KOPT-K1 (cell line): ENCODE results near the gene PPM1H.
"Not testable (repeated sequence)": the region's sequence is repeated elsewhere in the genome, so short reads cannot be mapped to it uniquely, and the experiment has no call there.

Experiments
- H3K27ac ChIP-seq: fragments of 200-600 bp; sonication (generic); 2 replicates; pipeline ENCODE4 v1.5.1; 2016; ENCODE audit warnings: antibody characterized with exemption, mild to moderate bottlenecking, low read depth, low read length; ENCODE audit not compliant: poor library complexity, severe bottlenecking
- H3K36me3 ChIP-seq: fragments of 200-600 bp; sonication (generic); 2 replicates; pipeline ENCODE4 v1.5.1; 2017; ENCODE audit warnings: antibody characterized with exemption, mild to moderate bottlenecking, low read length, moderate library complexity; ENCODE audit not compliant: insufficient read depth
- H3K9me3 ChIP-seq: fragments of 200-600 bp; sonication (generic); 2 replicates; pipeline ENCODE4 v1.5.1; 2017; ENCODE audit warnings: antibody characterized with exemption, low read length, mild to moderate bottlenecking; ENCODE audit not compliant: insufficient read depth, poor library complexity, severe bottlenecking

Gene PPM1H

DNA sequence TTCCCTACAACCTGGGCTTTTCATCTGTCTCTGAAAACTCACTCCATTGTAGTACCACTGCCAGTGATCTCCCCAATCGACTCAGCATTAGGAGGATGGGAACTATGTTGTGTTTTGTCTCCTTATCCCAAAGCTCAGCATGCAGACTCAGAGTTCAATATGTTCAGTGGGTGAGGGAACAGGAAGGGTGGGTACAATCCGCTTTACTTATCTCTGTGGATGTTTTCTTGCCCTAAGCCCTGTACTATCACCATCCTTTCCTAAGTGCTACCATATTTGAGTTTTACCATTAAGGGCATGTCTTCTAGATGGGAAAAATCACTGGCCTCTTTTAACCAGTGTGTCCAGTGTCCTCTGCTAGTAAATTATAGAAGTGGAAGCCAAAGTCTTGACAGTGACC, 107.1 kb downstream of the PPM1H start:
- no peak overlapping the region for H3K27ac ChIP-seq
- no peaks in the 10 kb centered on the region for H3K36me3 ChIP-seq
- H3K9me3 ChIP-seq = no peaks in the 10 kb centered on the region

DNA sequence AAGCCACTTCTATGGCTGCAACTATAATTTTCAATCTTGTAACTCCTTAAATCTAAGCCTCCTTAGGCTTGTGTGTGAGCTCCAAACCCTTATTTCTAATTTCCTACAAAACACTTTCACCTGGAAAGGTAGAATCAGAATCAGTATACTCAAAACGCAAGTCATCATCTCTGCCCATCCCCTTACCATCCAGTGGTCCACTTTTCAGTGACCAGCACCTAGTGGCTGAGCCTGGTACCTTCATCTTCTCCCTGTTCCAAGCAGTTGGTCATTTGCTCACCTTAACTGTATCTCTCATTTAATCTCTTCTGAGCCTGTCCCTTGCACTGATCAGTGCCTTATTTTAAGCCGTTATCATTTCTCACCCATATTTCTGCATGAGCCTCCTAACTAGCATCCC, 107.9 kb downstream of the PPM1H start:
- Histone ChIP-seq H3K27ac (no peak overlapping the region), H3K36me3 (no peaks in the 10 kb centered on the region), H3K9me3 (no peaks in the 10 kb centered on the region)

DNA sequence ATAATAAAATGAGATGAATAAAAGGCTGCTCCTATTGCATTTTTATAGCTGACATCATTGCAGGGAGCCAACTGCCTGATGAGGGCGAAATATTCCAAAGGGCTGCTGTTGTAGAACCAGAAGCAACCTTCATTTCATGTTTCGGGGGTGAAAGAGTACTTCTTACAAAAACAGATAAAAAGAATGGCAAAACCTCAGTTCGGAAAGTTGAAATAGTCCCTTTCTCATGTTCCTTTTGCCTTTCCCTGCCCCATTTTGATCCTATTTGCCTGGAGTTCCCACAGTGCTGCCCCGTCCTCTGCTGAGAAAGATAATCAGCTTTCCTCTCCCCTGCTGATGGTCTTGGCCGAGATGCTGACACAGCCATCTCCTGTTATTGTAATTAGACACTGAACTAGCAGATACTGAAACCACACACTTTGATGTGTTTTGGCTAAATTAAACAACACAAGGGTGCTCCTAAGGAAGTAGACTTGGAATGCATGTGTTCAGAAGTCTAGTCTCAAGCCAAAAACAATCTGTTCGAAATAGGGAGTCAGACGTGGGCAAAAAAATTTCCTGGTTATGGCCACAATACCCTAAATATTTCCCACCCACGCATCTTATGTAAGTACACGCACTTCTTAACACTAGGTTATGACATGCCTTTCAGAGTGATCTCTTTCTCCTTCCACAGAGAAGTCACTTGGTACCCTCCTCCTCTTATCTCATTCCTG, 117.2 kb downstream of the PPM1H start:
- Histone ChIP-seq H3K9me3 (no peaks in the 10 kb centered on the region), H3K36me3 (no peaks in the 10 kb centered on the region), H3K27ac (no peak overlapping the region)

DNA sequence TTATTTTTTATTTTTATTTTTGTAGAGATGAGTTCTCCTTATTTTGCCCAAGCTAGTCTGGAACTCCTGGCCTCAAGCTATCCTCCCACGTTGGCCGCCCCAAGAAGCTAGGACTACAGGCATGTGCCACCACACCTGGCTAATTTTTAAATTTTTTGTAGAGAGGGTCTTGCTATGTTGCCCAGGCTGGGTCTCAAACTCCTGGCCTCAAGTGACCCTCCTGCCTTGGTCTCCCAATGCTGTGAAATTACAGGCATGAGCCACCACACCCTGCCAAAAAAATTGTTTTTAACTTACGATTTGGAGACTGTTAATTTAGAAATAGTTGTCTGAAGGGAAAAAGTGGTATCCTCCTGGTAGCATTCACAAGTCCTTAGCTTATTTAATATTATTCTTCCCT, 120.7 kb downstream of the PPM1H start:
- Histone ChIP-seq H3K36me3 (no peaks in the 10 kb centered on the region), H3K9me3 (no peaks in the 10 kb centered on the region), H3K27ac (no peak overlapping the region)

DNA sequence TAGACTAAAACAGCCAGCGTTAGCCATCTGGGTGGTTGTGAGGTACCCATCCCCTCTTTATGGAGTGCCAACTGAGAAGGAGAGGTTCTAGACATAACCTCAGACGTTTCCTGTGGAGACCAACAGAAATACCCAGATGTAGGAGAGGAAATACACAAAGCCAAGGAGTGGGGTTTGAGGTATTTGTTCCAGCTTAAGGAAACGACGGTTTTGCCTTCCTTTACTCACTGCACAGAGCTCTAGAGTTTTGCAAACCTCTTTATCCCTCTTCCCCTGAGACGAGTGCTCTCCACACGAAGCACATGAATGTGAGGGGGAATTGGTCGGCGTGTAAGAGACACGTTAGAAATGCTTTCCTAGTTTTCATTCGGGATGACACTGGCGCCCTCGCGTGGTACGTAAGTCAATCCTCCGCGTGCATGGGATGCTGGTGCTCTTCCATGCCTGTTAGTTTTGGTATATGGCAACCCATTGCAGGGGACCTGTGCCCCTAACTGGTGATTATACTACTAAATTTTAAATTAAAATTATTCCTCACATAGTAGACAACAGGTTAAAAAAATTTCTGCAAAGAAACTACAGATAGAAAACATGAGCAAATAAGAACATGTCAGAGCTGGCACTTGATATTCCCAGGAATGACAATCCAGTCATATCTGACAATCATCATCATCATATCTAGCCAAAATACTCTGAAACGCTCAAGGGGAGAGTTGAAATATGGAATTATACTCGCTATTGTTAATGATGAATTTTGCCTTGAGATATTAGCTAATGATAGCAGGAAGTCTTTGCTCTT, 121.7 kb downstream of the PPM1H start:
- H3K9me3 ChIP-seq = no peaks in the 10 kb centered on the region
- H3K27ac ChIP-seq = peak overlapping the region; percentile 16
- no peaks in the 10 kb centered on the region for H3K36me3 ChIP-seq

DNA sequence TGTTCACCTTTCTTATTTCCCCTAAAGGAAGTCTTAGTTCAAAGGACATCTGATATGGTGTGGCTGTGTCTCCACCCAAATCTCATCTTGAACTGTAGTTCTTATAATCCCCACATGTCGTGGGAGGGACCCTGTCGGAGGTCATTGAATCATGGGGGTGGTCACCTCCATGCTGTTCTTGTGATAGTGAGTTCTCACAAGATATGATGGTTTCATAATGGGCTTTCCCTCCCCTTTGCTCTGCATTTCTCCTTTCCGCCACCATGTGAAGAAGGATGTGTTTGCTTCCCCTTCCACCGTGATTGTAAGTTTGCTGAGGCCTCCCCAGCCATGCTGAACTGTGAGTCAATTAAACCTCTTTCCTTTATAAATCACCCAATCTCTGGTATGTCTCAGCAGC, 123.5 kb downstream of the PPM1H start:
- H3K9me3 ChIP-seq, H3K36me3 ChIP-seq, H3K27ac ChIP-seq: not testable (repeated sequence)

DNA sequence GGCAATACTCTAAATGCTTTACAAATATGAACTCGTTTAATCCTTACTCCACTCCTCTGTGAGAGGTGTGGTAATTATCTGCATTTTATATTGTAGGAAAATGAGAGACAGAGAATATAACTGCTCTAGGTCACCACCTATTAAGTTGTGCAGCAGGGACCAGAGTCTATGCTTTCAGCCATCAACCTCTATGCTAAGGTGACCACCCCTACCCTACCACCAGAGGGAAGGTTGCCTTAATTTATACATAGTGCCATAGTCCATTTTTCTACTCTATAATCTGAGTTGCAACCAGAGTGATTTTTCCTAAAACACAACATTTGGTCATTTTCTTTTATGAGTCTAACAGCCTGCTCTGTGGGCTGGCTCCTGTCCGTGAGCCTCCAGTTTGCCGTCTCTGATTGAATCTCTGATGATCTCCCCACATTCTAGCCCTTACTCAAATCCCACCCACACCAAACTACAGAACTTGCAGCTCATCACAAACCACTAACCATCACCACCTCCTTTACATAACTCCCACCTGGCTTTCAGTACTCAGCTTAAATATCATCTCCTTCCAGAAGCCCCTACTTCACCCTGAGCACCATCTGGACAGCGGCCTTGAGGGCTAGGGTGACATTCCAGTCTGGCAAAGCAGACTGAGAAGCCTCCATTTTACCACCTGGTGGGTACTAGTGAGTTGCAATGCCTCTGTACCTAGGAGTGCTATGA, 126.6 kb downstream of the PPM1H start:
- no peaks in the 10 kb centered on the region for H3K36me3 ChIP-seq
- H3K27ac ChIP-seq = no peak overlapping the region
- no peaks in the 10 kb centered on the region for H3K9me3 ChIP-seq

DNA sequence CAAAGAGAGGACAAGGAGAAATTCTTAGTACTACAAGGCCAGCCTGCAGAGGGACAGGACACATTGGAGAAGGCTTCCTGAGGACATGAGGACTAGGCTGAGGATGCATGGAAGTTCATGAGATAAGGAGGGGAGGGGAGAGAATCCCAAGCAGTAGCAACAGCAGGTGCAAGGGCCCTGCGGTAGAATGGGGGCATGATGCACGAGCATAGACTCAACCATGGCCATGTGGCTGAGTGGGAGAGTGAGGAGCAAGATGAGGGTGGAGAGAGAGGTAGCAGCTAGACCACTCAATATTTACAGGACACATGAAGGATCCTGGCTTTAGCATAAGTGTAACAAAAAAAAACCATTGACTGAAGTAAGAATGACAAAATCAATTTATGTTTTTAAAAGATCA, 128.1 kb downstream of the PPM1H start:
- H3K36me3 ChIP-seq = no peaks in the 10 kb centered on the region
- no peak overlapping the region for H3K27ac ChIP-seq
- no peaks in the 10 kb centered on the region for H3K9me3 ChIP-seq

DNA sequence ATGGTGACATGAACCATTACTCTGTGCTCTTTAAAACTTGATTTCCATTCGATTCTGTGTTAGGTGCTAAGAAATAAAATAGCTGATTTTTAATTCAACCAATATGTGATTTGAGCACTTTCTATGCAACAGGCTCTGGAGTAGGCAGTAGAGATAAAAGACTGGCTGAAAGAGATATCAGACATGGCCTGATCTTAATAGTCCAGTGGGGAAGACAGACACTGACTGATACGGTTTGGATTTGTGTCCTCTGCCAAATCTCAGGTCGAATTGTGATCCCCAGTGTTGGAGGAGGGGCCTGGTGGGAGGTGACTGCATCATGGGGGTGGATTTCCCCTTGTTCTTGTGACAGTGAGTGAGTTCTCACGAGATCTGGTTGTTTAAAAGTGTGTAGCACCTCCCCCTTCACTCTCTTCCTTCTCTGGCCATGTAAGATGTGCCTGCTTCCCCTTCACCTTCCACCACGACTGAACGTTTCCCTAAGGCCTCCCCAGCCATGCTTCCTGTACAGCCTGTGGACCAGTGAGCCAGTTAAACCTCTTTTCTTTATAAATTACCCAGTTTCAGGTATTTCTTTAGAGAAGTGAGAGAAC, 128.6 kb downstream of the PPM1H start:
- Histone ChIP-seq H3K36me3 (no peaks in the 10 kb centered on the region), H3K27ac (no peak overlapping the region), H3K9me3 (no peaks in the 10 kb centered on the region)

DNA sequence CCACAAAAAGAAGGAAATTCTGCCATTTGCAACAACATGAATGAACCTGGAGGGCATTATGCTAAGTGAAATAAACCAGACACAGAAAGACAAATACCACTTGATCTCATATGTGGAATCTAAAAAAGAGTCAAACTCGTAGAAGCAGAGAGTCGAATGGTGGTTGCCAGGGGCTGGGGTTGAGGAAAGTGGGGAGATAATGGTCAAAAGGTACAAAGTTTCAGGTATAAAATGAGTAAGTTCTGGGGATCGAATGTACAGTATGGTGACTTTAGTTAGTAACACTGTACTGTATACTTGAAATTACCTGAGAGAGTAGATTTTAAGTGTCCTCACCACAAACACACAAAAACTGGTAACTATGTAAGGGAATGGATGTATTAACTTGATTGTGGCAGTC, 129.4 kb downstream of the PPM1H start:
- no peaks in the 10 kb centered on the region for H3K9me3 ChIP-seq
- H3K27ac ChIP-seq = no peak overlapping the region
- H3K36me3 ChIP-seq = no peaks in the 10 kb centered on the region

DNA sequence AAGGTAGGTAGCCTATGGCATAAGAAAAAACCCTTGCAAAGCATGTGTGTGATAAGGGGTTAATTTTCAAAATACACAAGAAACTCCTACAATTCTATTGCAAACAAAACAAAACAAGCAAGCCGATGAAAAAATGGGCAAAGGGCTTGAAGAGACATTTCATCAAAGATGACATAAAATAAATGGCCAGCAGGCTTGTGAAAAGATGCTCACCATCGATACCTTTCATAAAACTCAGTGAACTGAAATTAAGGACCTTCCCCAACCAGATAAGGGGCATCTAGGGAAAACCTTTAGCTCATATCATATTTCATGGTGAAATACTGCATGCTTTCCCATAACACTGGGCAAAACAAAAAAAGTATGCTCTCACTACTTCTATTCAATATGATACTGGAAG, 131.2 kb downstream of the PPM1H start:
- Histone ChIP-seq H3K36me3 (no peaks in the 10 kb centered on the region), H3K9me3 (no peaks in the 10 kb centered on the region), H3K27ac (no peak overlapping the region)

DNA sequence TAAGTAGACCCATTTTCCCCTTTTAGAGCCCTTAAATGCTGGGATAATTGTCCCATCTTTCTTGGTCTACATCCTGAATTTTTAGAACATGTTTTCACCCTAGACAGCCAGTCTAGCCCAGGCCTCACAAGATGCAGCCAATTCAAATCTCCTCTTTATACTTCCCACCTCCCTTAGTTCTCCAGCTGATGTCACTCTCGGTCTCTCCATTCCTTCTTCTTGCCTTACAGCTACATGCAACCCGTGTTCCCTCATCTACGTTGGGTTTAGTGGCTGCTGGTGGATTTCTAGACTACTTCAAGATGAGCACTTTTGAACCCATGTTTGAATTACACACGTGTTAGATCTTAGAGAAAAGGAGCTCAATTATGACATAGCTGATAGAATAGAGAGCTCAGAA, 132.0 kb downstream of the PPM1H start:
- no peaks in the 10 kb centered on the region for H3K9me3 ChIP-seq
- H3K36me3 ChIP-seq = no peaks in the 10 kb centered on the region
- H3K27ac ChIP-seq = no peak overlapping the region

DNA sequence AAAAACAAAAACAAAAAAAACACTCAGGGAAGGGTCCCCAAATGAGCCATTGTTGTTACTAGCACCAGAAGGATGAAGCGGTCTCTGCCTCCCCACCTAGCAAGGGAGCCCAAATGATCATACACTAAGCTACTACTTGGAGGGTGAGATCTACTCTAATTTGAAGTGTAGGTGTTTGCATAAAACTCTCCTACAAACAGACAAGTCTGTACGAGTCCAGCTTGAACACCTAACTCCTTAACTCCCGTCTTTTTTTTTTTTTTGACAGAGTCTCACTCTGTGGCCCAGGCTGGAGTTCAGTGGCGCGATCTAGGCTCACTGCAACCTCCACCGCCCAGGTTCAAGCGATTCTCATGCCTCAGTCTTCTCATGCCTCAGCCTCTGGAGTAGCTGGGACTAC, 132.6 kb downstream of the PPM1H start:
- Histone ChIP-seq H3K36me3 (no peaks in the 10 kb centered on the region), H3K27ac (no peak overlapping the region), H3K9me3 (no peaks in the 10 kb centered on the region)

DNA sequence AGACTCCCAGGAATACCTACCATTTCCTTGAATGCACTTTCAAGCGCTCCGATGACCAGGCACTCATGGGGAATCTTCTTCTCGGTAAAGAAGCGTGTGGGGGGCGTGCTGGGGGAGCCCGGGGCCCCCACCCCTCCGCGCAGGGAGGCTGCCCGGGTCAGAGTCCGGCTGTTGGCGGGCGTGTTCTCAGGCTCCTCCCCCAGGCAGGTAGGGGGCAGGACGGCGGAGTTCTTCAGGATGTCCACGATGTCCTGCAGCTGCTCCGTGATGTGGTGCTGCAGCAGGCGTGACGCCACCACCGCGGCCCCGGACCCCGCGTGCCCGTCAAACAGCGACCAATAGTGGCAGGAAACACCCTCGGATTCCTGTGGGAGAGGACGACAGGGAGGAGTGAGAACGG, 133.2 kb downstream of the PPM1H start:
- Histone ChIP-seq H3K9me3 (no peaks in the 10 kb centered on the region), H3K27ac (no peak overlapping the region), H3K36me3 (no peaks in the 10 kb centered on the region)

DNA sequence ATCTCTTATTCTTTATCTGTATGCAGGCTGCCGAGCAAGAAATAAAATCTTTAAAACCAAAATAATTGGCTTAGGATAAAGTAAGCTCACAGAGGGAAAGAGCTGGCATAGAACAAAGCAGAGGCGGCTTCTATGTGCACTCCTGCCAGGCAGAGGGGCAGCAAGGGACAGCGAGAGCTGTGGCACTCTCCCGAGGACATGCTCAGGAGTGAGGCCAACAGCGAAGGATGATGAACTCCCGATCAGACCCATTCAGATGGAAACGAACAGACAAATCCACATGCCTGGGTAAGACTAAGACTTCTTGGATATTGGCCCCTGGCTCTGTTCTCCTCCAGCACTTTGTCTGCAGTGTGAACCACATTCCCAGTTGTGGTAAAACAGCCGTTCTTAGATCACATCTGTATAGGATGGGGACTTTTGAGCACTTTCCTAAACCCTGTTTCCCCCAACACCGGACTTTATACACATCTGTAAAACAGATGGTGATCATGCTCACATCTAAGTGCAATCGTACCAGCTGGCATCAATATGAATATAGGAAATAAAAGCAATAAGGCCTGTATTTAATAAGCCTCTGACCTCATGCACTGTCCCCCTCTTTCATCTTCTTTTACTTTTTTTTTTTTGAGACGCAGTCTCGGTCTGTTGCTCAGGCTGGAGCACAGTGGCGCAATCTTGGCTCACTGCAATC, 134.1 kb downstream of the PPM1H start:
- H3K27ac ChIP-seq = no peak overlapping the region
- no peaks in the 10 kb centered on the region for H3K36me3 ChIP-seq
- no peaks in the 10 kb centered on the region for H3K9me3 ChIP-seq
